ENCODE results near the gene CAPN8.

DNA sequence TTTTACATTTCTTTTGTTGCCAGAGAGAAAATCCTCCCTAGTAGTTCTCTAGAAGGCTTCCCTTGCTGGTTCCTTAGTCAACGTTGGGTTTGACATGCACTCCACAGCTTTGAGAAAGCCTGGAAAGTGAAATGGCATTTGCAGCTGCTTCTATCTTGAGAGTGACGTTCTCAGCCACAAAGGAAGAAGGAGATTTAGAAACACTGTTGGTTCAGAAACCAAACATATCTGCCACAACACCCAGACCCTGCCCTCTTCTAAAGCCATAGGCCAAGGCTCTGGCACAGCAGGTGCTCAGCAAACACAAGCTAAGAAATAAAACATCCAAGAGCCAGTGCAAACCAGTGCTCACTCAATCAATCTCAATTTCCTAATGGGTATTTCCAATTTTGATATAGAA is 150.9 kb downstream of the CAPN8 start:
- TF ChIP-seq, protein P1, sequence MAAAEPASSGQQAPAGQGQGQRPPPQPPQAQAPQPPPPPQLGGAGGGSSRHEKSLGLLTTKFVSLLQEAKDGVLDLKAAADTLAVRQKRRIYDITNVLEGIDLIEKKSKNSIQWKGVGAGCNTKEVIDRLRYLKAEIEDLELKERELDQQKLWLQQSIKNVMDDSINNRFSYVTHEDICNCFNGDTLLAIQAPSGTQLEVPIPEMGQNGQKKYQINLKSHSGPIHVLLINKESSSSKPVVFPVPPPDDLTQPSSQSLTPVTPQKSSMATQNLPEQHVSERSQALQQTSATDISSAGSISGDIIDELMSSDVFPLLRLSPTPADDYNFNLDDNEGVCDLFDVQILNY (CRISPR knock-in tag; IDR thresholded peaks at IDR 0.05): no peak
- TF ChIP-seq SMAD4 (CRISPR knock-in tag; IDR thresholded peaks at IDR 0.05): no peak
- TF ChIP-seq SP1 (CRISPR knock-in tag; conservative IDR thresholded peaks at IDR 0.05): no peak
- TF ChIP-seq, protein P2, sequence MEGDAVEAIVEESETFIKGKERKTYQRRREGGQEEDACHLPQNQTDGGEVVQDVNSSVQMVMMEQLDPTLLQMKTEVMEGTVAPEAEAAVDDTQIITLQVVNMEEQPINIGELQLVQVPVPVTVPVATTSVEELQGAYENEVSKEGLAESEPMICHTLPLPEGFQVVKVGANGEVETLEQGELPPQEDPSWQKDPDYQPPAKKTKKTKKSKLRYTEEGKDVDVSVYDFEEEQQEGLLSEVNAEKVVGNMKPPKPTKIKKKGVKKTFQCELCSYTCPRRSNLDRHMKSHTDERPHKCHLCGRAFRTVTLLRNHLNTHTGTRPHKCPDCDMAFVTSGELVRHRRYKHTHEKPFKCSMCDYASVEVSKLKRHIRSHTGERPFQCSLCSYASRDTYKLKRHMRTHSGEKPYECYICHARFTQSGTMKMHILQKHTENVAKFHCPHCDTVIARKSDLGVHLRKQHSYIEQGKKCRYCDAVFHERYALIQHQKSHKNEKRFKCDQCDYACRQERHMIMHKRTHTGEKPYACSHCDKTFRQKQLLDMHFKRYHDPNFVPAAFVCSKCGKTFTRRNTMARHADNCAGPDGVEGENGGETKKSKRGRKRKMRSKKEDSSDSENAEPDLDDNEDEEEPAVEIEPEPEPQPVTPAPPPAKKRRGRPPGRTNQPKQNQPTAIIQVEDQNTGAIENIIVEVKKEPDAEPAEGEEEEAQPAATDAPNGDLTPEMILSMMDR (IDR thresholded peaks at IDR 0.05): no peak
- TF ChIP-seq KAT7 (CRISPR knock-in tag; IDR thresholded peaks at IDR 0.05; ENCODE audit: borderline replicate concordance): no peak
- TF ChIP-seq, protein P3, sequence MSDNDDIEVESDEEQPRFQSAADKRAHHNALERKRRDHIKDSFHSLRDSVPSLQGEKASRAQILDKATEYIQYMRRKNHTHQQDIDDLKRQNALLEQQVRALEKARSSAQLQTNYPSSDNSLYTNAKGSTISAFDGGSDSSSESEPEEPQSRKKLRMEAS (CRISPR knock-in tag; IDR thresholded peaks at IDR 0.05): no peak
- TF ChIP-seq, protein P4, sequence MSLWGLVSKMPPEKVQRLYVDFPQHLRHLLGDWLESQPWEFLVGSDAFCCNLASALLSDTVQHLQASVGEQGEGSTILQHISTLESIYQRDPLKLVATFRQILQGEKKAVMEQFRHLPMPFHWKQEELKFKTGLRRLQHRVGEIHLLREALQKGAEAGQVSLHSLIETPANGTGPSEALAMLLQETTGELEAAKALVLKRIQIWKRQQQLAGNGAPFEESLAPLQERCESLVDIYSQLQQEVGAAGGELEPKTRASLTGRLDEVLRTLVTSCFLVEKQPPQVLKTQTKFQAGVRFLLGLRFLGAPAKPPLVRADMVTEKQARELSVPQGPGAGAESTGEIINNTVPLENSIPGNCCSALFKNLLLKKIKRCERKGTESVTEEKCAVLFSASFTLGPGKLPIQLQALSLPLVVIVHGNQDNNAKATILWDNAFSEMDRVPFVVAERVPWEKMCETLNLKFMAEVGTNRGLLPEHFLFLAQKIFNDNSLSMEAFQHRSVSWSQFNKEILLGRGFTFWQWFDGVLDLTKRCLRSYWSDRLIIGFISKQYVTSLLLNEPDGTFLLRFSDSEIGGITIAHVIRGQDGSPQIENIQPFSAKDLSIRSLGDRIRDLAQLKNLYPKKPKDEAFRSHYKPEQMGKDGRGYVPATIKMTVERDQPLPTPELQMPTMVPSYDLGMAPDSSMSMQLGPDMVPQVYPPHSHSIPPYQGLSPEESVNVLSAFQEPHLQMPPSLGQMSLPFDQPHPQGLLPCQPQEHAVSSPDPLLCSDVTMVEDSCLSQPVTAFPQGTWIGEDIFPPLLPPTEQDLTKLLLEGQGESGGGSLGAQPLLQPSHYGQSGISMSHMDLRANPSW (CRISPR knock-in tag; conservative IDR thresholded peaks at IDR 0.05; ENCODE audit: low read depth): no peak
